Loucy (cell line): Measurements from ENCODE around the gene COBLL1.

Source experiments
- H2AFZ ChIP-seq: fragments of 200-600 bp; sonication (generic); 2 replicates; pipeline ENCODE4 v1.6.0; 2016; ENCODE audit warnings: antibody characterized with exemption, mild to moderate bottlenecking, low read length, moderate library complexity
- H3F3A ChIP-seq: fragments of 200-600 bp; 2 replicates; pipeline ENCODE4 v1.6.0; 2016; ENCODE audit warnings: antibody characterized with exemption, low read depth, mild to moderate bottlenecking
- H3K27me3 ChIP-seq: fragments of 200-600 bp; sonication (generic); 2 replicates; pipeline ENCODE4 v1.6.1; 2014; ENCODE audit warnings: low read length, mild to moderate bottlenecking; ENCODE audit not compliant: insufficient read depth, poor library complexity, severe bottlenecking
- H3K36me3 ChIP-seq: fragments of 200-600 bp; sonication (generic); 2 replicates; pipeline ENCODE4 v1.6.1; 2016; ENCODE audit warnings: low read length; ENCODE audit not compliant: insufficient read depth
- H3K4me1 ChIP-seq: fragments of 200-600 bp; sonication (generic); 2 replicates; pipeline ENCODE4 v1.5.1; 2014; ENCODE audit warnings: low read length, mild to moderate bottlenecking; ENCODE audit not compliant: insufficient read depth, poor library complexity, severe bottlenecking
- H3K4me2 ChIP-seq: fragments of 200-600 bp; sonication (generic); 2 replicates; pipeline ENCODE4 v1.6.0; 2014; ENCODE audit warnings: antibody characterized with exemption, low read length, low read depth, mild to moderate bottlenecking; ENCODE audit not compliant: poor library complexity, severe bottlenecking
- H3K4me3 ChIP-seq: fragments of 200-600 bp; sonication (generic); 2 replicates; pipeline ENCODE4 v1.5.1; 2014; ENCODE audit warnings: low read length, mild to moderate bottlenecking, mixed read lengths; ENCODE audit not compliant: poor library complexity, severe bottlenecking
- H3K79me2 ChIP-seq: fragments of 200-600 bp; sonication (generic); 2 replicates; pipeline ENCODE4 v1.6.1; 2014; ENCODE audit warnings: low read length; ENCODE audit not compliant: insufficient read depth
- H3K9ac ChIP-seq: fragments of 200-600 bp; sonication (generic); 2 replicates; pipeline ENCODE4 v1.6.0; 2014; ENCODE audit warnings: mild to moderate bottlenecking, low read depth, low read length, moderate library complexity; ENCODE audit not compliant: poor library complexity, severe bottlenecking
- H3K9me2 ChIP-seq: fragments of 200-600 bp; sonication (generic); replicated peaks from 2 replicates; pipeline ENCODE4 v1.6.1; 2016; ENCODE audit warnings: low read depth, low read length, mixed read lengths
- H3K9me3 ChIP-seq: fragments of 200-600 bp; sonication (generic); 2 replicates; pipeline ENCODE4 v1.6.1; 2014; ENCODE audit warnings: mild to moderate bottlenecking, antibody characterized with exemption, low read length, low read depth; ENCODE audit not compliant: insufficient read depth
- H4K20me1 ChIP-seq: fragments of 200-600 bp; sonication (generic); 2 replicates; pipeline ENCODE4 v1.6.0; 2014; ENCODE audit warnings: antibody characterized with exemption, low read length, mild to moderate bottlenecking; ENCODE audit not compliant: insufficient read depth, poor library complexity, severe bottlenecking
- EZH2phosphoT487 ChIP-seq: fragments of 200-600 bp; IDR thresholded peaks from 2 replicates; pipeline ENCODE4 v1.6.1; 2018; ENCODE audit warnings: antibody characterized with exemption, mild to moderate bottlenecking, moderate library complexity, borderline replicate concordance
- TF ChIP-seq, protein P1 (sequence below): fragments of 200-600 bp; sonication (generic); conservative IDR thresholded peaks from 2 replicates; pipeline ENCODE4 v1.5.1; 2014; ENCODE audit warnings: mild to moderate bottlenecking, antibody characterized with exemption, low read length

The COBLL1 gene

DNA sequence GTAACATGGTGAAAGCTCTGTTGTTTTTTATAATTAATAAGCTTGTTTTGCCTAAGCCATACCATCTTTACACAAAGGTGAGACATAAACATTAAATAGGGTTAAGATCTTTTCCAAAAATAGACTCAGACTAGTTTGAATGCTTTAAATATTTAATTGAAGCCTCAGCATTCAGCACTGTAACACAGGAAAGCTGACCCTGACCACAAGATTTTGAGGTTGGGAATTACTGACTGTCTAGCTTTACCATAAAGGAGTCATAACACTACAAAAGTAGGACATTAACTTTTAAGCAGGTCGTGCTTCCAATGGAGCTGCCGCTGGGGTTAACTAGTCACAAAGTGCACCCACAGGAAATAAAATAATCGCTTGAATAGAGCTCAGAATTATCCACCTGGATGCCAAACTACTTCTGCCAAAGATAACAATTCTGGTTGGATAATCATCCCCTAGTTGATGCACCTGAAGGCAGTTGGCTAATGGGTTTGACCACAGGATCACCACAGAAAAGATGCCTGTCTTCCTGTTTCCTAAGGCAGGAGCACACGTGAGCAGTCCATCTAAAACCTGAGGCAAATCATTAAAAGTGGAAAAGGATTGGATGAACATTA, 106.2 kb downstream of the COBLL1 start:
- no peaks in the 10 kb centered on the region for H3K9me3 ChIP-seq
- 0 out of 2 replicates have a peak, but pooled peaks cover 2% of the 10 kb centered on the region for H3F3A ChIP-seq
- H3K9me2 ChIP-seq, result no peaks in the 10 kb centered on the region
- no peak overlapping the region for H2AFZ ChIP-seq
- TF ChIP-seq EZH2phosphoT487, result no peak
- TF ChIP-seq, protein P1, sequence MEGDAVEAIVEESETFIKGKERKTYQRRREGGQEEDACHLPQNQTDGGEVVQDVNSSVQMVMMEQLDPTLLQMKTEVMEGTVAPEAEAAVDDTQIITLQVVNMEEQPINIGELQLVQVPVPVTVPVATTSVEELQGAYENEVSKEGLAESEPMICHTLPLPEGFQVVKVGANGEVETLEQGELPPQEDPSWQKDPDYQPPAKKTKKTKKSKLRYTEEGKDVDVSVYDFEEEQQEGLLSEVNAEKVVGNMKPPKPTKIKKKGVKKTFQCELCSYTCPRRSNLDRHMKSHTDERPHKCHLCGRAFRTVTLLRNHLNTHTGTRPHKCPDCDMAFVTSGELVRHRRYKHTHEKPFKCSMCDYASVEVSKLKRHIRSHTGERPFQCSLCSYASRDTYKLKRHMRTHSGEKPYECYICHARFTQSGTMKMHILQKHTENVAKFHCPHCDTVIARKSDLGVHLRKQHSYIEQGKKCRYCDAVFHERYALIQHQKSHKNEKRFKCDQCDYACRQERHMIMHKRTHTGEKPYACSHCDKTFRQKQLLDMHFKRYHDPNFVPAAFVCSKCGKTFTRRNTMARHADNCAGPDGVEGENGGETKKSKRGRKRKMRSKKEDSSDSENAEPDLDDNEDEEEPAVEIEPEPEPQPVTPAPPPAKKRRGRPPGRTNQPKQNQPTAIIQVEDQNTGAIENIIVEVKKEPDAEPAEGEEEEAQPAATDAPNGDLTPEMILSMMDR, result no peak
- H3K4me2 ChIP-seq, result peak overlapping the region; percentile 57
- no peaks in the 10 kb centered on the region for H3K36me3 ChIP-seq
- no peak overlapping the region for H3K9ac ChIP-seq
- H3K4me1 ChIP-seq, result peaks cover 32% of the 10 kb centered on the region
- H3K4me3 ChIP-seq, result peak overlapping the region; percentile 21
- no peaks in the 10 kb centered on the region for H3K27me3 ChIP-seq
- H4K20me1 ChIP-seq, result no peaks in the 10 kb centered on the region
- no peaks in the 10 kb centered on the region for H3K79me2 ChIP-seq

GRCh38 chr2:164734196-164734595, 107.4 kb downstream of the COBLL1 start:
- 0 out of 2 replicates have a peak, but pooled peaks cover 2% of the 10 kb centered on the region for H3F3A ChIP-seq
- H3K4me1 ChIP-seq, result peaks cover 32% of the 10 kb centered on the region
- H3K9ac ChIP-seq, result no peak overlapping the region
- H3K4me2 ChIP-seq, result peak overlapping the region; percentile 57
- no peak overlapping the region; the same call in 1 of the 2 replicates for H2AFZ ChIP-seq
- H3K4me3 ChIP-seq, result no peak overlapping the region
- TF ChIP-seq, protein P1, result no peak
- no peak for TF ChIP-seq EZH2phosphoT487
- H3K36me3 ChIP-seq, result no peaks in the 10 kb centered on the region
- no peaks in the 10 kb centered on the region for H3K79me2 ChIP-seq
- H3K27me3 ChIP-seq, result no peaks in the 10 kb centered on the region
- H3K9me3 ChIP-seq, result no peaks in the 10 kb centered on the region
- no peaks in the 10 kb centered on the region for H4K20me1 ChIP-seq
- H3K9me2 ChIP-seq, result no peaks in the 10 kb centered on the region

- Histone ChIP-seq H3K36me3 (no peaks in the 10 kb centered on the region), H3F3A (no peaks in the 10 kb centered on the region), H4K20me1 (no peaks in the 10 kb centered on the region), H3K9me2 (no peaks in the 10 kb centered on the region), H3K9ac (no peak overlapping the region), H3K27me3 (no peaks in the 10 kb centered on the region), H3K4me3 (no peak overlapping the region), H3K9me3 (no peaks in the 10 kb centered on the region), H3K4me1 (peaks cover 7% of the 10 kb centered on the region), H3K79me2 (no peaks in the 10 kb centered on the region), H3K4me2 (no peak overlapping the region), H2AFZ (no peak overlapping the region)
- no peak for TF ChIP-seq EZH2phosphoT487
- TF ChIP-seq, protein P1, result no peak
These were observed 116.1 kb downstream of the COBLL1 start for GRCh38 chr2:164725542-164725941.
